NCI-H774 (cell line): ENCODE data around the gene ENG.
"Not testable (repeated sequence)": the region's sequence is repeated elsewhere in the genome, so short reads cannot be mapped to it uniquely, and the experiment has no call there.

ENCODE experiments used
- DNase-seq: peaks from one replicate; lab custom pipeline; 2025; lab: John Stamatoyannopoulos, UW

Gene ENG

DNA sequence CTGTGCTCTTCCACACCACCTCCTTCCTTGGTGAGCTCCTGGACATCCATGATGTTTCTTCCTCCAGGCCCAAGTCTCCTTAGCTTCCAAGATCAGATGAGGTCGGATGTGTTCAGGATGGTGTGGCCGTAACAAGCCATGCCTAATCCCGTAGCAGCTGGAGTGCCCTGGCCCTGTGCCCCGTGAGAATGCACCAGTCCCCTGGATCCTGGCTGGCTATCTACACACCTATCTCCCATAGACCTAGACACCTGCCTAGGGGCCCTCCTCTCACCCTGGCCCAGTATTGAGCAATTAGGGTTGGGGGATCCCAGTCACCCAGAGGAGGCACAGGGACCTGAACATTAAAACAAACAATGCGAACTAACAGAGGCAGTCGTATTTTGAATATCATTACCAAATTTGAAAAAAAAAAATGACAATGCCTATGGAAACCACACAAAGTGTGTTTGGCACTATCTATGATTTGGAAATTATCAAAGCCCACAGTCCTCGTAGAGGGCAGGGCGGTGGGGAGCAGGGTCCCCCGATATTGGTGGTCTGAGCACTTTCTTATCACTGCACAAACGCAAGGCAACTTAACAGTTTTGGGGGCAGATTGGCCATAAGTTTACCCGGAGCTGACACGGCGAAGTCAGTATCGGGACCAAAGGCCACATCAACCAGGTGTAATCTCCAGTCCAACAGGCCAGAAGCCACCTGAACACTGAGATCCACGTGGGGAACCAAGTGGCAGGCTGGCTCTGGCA lies 13.2 kb downstream of the ENG start:
- no peak for DNase-seq

DNA sequence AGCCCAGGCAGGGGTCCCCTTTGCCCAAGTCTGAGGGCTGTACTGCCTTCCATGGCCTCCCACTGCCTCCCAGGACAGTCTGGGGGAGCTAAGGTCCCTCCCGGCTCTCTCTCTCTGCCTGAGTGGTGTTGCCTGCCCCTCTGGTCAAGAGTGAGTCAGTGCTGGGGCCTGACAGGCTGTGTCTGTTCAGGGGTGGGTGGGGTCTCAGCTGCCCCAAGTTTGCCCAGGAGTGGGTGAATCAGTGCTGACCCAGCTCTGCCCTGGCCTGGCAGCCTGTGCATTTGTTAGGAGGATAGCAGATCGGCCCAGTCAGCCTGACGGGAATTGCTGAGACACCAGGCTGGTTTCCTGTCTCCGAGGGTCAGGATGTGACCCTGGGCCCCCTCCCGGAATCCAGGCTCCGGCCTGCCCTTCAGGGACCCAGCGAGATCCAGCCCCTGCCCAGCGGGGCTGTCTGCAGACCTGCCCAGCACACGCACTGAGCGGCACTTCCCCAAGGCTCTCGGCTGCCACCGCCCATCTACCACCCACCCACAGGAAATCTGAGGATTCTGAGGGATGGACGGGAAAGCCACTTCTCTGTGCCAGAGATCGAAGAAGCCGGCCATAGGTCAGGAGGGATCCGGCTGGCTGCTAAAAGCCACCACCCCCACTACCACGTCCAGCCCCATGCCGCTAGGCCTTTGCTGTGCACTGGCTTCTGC lies 15.9 kb downstream of the ENG start:
- no peak for DNase-seq

GRCh38 chr9:127837346-127837745 lies 17.1 kb downstream of the ENG start:
- no peak for DNase-seq

GRCh38 chr9:127836561-127836960 lies 17.9 kb downstream of the ENG start:
- DNase-seq = not testable (repeated sequence)

DNA sequence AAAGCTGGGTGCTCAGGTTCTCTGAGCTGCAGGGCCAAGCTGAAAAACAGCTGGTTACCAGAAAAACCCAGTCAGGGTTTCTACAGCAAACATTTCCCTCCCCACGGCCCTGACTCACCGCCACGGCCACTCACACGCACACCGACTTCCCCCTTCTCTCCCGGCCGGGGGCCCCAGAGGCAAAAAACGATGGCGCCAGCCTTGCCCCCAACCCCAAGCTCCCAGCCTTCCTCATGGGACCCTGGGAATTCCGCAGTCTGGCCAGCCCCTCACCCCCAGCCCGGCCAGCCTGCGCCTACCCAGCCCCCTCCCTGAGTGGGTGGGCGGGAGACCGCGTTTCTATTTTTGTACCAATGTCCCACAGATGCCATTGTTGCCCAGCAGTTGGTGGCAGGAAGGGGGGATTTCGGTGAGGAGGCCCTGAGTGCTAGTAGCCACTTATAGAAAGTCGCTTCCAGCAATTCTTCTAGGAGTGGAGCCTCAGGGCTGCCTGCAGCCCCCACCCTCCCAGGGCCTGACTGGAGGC lies 18.4 kb downstream of the ENG start:
- no peak for DNase-seq

- DNase-seq = no peak
Observed at GRCh38 chr9:127833555-127833954, 20.9 kb downstream of the ENG start.

GRCh38 chr9:127832248-127832647 lies 22.2 kb downstream of the ENG start:
- DNase-seq = no peak

GRCh38 chr9:127829205-127829906 lies 25.1 kb downstream of the ENG start:
- DNase-seq = no peak

DNA sequence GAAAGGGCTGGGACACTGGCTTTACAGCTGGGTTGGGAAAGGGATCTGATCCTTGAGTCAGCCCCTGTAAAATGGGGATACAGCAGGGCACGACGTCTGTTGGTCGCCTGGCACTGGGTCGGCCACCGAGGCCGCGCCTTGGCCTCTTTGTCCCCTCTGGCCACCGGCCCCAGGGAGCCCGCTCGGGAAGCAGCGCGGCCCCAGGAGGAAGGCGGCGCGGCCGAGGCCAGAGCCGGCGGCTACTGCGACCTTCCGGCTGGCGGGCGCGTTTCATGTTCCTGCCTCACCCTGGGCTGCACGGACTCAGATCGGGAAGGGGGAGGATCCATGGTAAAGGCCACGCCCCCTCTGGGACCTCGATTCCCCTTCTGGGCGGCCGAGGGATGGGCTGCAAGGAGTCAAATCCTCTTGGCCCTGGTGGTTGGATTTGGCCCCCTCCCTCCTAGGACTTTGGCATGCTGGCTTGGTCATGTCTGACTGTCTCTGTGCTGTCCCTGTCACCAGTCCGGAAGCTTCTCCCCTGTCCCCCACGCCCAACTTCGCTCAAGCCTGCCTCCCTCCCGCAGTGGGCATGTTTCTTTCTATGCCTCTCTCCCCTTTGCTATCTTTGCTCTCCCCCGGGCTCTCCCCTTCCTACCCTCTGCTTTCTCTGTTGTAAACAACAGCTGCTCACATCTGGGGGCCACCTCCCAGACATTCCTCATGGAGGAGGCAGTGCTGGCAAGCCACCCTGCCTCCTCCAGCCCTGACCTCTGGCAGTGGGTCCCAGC lies 26.0 kb downstream of the ENG start:
- peak; percentile 60 for DNase-seq

- DNase-seq = no peak
Observed at GRCh38 chr9:127826253-127826913, 28.1 kb downstream of the ENG start.

DNA sequence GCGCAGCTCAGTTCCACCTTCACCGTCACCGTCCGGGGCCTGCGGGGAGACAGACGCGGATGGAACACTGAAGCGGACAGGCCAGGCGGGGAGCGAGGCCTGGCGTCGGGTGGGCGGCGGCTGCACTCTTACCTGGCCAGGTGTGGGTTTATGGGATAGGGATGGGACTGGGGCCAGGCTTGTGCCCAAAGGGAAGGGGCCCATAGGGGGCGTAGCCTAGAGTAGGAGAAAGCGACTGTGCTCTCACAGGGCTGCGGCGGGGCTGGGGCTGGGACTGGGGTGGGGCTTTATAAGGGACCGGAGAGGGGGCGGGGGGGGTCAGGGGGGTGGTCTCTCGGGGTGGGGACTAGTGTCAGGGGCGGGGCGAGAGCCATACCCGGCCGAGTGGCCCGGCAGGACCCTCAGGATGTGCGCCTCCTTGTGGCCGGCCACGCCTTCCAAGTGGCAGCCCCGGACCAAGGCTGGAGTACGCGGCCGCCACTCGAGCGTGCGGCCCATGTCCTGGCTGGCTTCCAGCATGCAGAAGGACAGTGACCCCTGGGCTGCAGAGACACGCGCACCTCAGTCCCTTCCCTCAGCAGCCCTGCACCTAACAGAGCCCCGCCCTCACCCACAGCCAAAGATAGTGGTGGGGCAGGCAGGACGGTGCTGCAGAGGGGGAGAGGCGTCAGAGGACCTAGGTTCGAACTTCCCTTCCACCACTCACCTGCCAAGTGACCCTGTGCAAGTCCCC lies 29.0 kb downstream of the ENG start:
- DNase-seq = peak; percentile 22

DNA sequence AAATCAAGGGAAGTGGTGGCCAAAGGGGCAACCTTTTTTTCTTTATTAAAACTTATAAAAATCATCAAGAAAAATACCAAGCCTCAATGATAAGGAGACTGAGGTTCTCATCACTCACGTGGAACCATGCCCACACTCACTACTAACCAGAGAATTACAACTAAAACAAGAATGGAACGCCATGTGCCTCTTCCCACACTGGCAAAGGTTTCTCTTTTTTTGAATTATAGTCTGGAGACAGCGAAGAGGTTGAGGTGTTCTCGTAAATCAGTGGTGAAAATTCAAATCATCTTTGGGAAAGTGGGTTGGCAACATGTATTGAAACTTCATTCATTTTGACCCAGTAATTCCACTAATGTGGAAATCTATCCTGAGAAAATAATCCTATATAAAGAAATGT lies 32.4 kb downstream of the ENG start:
- no peak for DNase-seq

GRCh38 chr9:127818574-127818973 lies 35.9 kb downstream of the ENG start:
- no peak for DNase-seq

DNA sequence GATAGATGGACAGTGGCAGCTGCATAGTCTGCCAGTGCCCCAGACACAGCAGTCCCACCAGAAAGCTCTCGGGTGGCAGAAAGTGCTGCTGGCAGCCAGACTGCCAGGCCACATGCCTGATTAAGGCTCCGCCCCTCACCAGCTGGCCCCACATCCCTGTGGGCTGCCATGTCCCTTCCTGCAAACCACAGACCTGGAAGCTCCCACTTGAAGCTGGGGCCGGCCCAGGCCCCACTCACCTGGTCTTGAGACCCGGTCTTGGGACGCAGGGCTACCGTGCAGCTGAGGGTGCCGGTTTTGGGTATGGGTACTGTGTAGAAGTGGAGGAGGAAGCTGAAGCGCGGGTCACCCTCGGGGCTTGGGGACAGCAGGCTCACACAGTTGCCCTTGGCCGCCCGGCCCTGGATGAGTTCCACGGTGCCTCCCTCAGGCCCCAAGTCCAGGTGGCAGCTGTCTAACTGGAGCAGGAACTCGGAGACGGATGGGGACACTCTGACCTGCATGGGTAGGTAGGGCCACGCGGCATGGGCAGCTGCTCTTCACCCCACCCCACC lies 36.5 kb downstream of the ENG start:
- DNase-seq = no peak

DNA sequence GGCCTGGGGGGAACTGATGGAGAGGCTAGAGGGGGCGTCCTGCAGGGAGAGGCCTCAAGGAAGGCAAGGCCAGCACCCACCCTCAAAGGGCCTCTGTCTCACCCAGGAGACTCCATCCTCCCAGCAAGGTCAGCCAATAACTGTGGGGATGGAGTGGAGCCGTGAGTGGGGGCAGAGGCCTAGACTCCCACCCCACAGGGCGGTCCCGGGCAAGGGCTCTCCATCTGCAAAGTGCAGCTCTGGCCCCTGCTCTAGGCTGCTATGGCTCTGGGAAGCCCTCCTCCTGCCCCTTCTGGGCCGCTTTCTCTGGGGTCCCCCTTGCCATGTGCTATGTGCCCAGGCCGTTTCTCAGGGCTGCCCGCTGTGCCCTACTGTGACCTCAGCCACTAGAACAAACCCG lies 37.7 kb downstream of the ENG start:
- no peak for DNase-seq

GRCh38 chr9:127816362-127816725 lies 38.1 kb downstream of the ENG start:
- DNase-seq = no peak

GRCh38 chr9:127815512-127816361 lies 38.7 kb downstream of the ENG start:
- DNase-seq = no peak

GRCh38 chr9:127814619-127815511 lies 39.6 kb downstream of the ENG start:
- DNase-seq = no peak
